ENCODE measurements around the gene NADSYN1.
"Not testable (repeated sequence)": the region's sequence is repeated elsewhere in the genome, so short reads cannot be mapped to it uniquely, and the experiment has no call there.

- TF ChIP-seq CTCF (IDR thresholded peaks at IDR 0.05; ENCODE audit: borderline replicate concordance, extremely low read depth, low read length, poor library complexity, severe bottlenecking); EZH2 (IDR thresholded peaks at IDR 0.05; ENCODE audit: borderline replicate concordance, low read depth, low read length, severe bottlenecking): not testable (repeated sequence)
These were observed 87.0 kb downstream of the NADSYN1 start for GRCh38 chr11:71539971-71540370.

All from DND-41 (cell line).